Fibroblast of lung (primary cell): ENCODE data around the gene ZDHHC8. TPM values are rescaled to one million over a fixed set of nuclear protein-coding genes. Genes with fewer than 3 reads are reported as not detected.

ENCODE experiments used
- DNase-seq, 2 donors: peaks; one replicate each; pipeline versions ENCODE4 v3.0.0 to v3.0.0-alpha.2; 2010; ENCODE audit warnings: low read depth in 2 of 2
- H2AFZ ChIP-seq: 2 replicates; pipeline ENCODE4 v1.5.1; 2012; ENCODE audit warnings: low read length, control low read depth, inconsistent platforms
- H3K27ac ChIP-seq: 2 replicates; pipeline ENCODE4 v1.5.1; 2011; ENCODE audit warnings: low read length, control low read depth; ENCODE audit not compliant: insufficient read depth
- H3K27me3 ChIP-seq: 2 replicates; pipeline ENCODE4 v1.5.1; 2011; ENCODE audit warnings: mild to moderate bottlenecking, low read length; ENCODE audit not compliant: control insufficient read depth, insufficient read depth
- H3K36me3 ChIP-seq: 2 replicates; pipeline ENCODE4 v1.5.1; 2011; ENCODE audit warnings: low read length; ENCODE audit not compliant: control insufficient read depth, insufficient read depth
- H3K4me1 ChIP-seq: 2 replicates; pipeline ENCODE4 v1.5.1; 2011; ENCODE audit warnings: low read length; ENCODE audit not compliant: control insufficient read depth, insufficient read depth; ENCODE audit errors: extremely low read depth
- H3K4me2 ChIP-seq: 2 replicates; pipeline ENCODE4 v1.5.1; 2011; ENCODE audit warnings: low read length, control low read depth; ENCODE audit not compliant: insufficient read depth; ENCODE audit errors: extremely low read depth
- H3K4me3 ChIP-seq, 4 experiments: fragments of 200-600 bp in 1 of 4; sonication (generic) in 1 of 4; replicated peaks in 1 of 4; 2 replicates each; pipeline ENCODE4 v1.5.1; 2011 to 2016; ENCODE audit warnings: low read length in 4 of 4, low read depth in 3 of 4, mild to moderate bottlenecking in 3 of 4, control low read depth in 2 of 4, inconsistent platforms in 1 of 4, mixed read lengths in 1 of 4; ENCODE audit not compliant: insufficient read depth in 1 of 4; ENCODE audit errors: control extremely low read depth in 1 of 4
- H3K79me2 ChIP-seq: 2 replicates; pipeline ENCODE4 v1.5.1; 2012; ENCODE audit warnings: mild to moderate bottlenecking, low read length, inconsistent platforms; ENCODE audit not compliant: control insufficient read depth, insufficient read depth
- H3K9ac ChIP-seq: 2 replicates; pipeline ENCODE4 v1.5.1; 2011; ENCODE audit warnings: mild to moderate bottlenecking, low read length, control low read depth; ENCODE audit not compliant: insufficient read depth
- H3K9me3 ChIP-seq: 2 replicates; pipeline ENCODE4 v1.5.1; 2012; ENCODE audit warnings: low read depth, low read length; ENCODE audit not compliant: control insufficient read depth, insufficient read depth
- H4K20me1 ChIP-seq: 2 replicates; pipeline ENCODE4 v1.5.1; 2011; ENCODE audit warnings: low read length; ENCODE audit not compliant: control insufficient read depth, insufficient read depth; ENCODE audit errors: extremely low read depth
- CTCF ChIP-seq, 2 donors: IDR thresholded peaks in 1 of 2; conservative IDR thresholded peaks in 1 of 2; 1 replicate in 1 of 2; 2 replicates in 1 of 2; pipeline ENCODE4 v1.5.1; 2011 to 2012; ENCODE audit warnings: low read length in 2 of 2, control low read depth in 1 of 2, inconsistent platforms in 1 of 2, low read depth in 1 of 2, mild to moderate bottlenecking in 1 of 2
- EZH2 ChIP-seq: IDR thresholded peaks from 2 replicates; pipeline ENCODE4 v1.5.1; 2012; ENCODE audit warnings: low read length, control low read depth, mild to moderate bottlenecking; ENCODE audit errors: missing control alignments
- polyA plus RNA-seq, 2 donors: library from polyadenylated mRNA; depleted of rRNA in 1 of 2; stranded (reverse) in 1 of 2; unstranded in 1 of 2; fragments of >200 nt; gene quantifications; 2 replicates each; pipeline ENCODE4 v1.2.1, GENCODE V29; 2011 to 2012; ENCODE audit warnings: missing spikeins in 1 of 2
- total RNA-seq: library from RNA; depleted of rRNA; stranded (reverse); fragments of >200 nt; gene quantifications from 2 replicates; pipeline ENCODE4 v1.2.1, GENCODE V29; 2014

The ZDHHC8 gene
- total and polyA plus RNA-seq, 2 donors (not counting 1 experiment from before 2014, with no cell fraction given): 6.6 to 26.2 TPM

GRCh38 chr22:20179455-20180244, 48.0 kb downstream of the ZDHHC8 start:
- H3K36me3 ChIP-seq: no peaks in the 10 kb centered on the region
- no peak overlapping the region for H3K4me3 ChIP-seq
- no peak for TF ChIP-seq EZH2
- no peak for TF ChIP-seq CTCF (conservative IDR thresholded peaks at IDR 0.05 in 1 of 2, IDR thresholded peaks at IDR 0.05 in 1 of 2; ENCODE audit: low read depth in 1 of 2, low read length in 2 of 2)
- H2AFZ ChIP-seq: no peak overlapping the region
- H3K79me2 ChIP-seq: no peaks in the 10 kb centered on the region
- H3K27me3 ChIP-seq: no peaks in the 10 kb centered on the region
- H3K27ac ChIP-seq: no peak overlapping the region
- no peaks in the 10 kb centered on the region for H3K9me3 ChIP-seq
- H3K4me1 ChIP-seq: no peaks in the 10 kb centered on the region
- no peaks in the 10 kb centered on the region for H4K20me1 ChIP-seq
- H3K4me2 ChIP-seq: no peak overlapping the region
- no peak overlapping the region for H3K9ac ChIP-seq
- DNase-seq: no peak

- no peak overlapping the region for H3K4me2 ChIP-seq
- H3K27ac ChIP-seq: no peak overlapping the region
- no peaks in the 10 kb centered on the region for H3K4me1 ChIP-seq
Observed at GRCh38 chr22:20180245-20180630, 48.6 kb downstream of the ZDHHC8 start.

GRCh38 chr22:20180640-20181039, 49.0 kb downstream of the ZDHHC8 start:
- Histone ChIP-seq H3K4me2 (no peak overlapping the region), H3K4me3 (no peak overlapping the region), H3K9me3 (no peaks in the 10 kb centered on the region), H3K27me3 (no peaks in the 10 kb centered on the region), H3K27ac (no peak overlapping the region), H3K36me3 (no peaks in the 10 kb centered on the region), H2AFZ (no peak overlapping the region), H3K9ac (no peak overlapping the region), H4K20me1 (no peaks in the 10 kb centered on the region), H3K79me2 (no peaks in the 10 kb centered on the region), H3K4me1 (no peaks in the 10 kb centered on the region)
- TF ChIP-seq CTCF (conservative IDR thresholded peaks at IDR 0.05 in 1 of 2, IDR thresholded peaks at IDR 0.05 in 1 of 2; ENCODE audit: low read depth in 1 of 2, low read length in 2 of 2): no peak
- DNase-seq: no peak

More at GRCh38 chr22:20180245-20180630, 48.6 kb downstream of the ZDHHC8 start:
- no peak for DNase-seq
- Histone ChIP-seq H3K9me3 (no peaks in the 10 kb centered on the region), H4K20me1 (no peaks in the 10 kb centered on the region), H3K27me3 (no peaks in the 10 kb centered on the region), H3K9ac (no peak overlapping the region), H2AFZ (no peak overlapping the region), H3K4me3 (no peak overlapping the region), H3K79me2 (no peaks in the 10 kb centered on the region), H3K36me3 (no peaks in the 10 kb centered on the region)
- TF ChIP-seq CTCF (conservative IDR thresholded peaks at IDR 0.05 in 1 of 2, IDR thresholded peaks at IDR 0.05 in 1 of 2; ENCODE audit: low read depth in 1 of 2, low read length in 2 of 2): no peak
- TF ChIP-seq EZH2: no peak
